HG03342 (cell line): ENCODE measurements around the gene HOXB3.

Experiments used
- ATAC-seq: cut with Tn5 transposase; IDR thresholded peaks from one replicate; pipeline ENCODE4 v1.9.1; 2021; ENCODE audit warnings: mild to moderate bottlenecking, moderate library complexity; ENCODE audit not compliant: unreplicated experiment

The HOXB3 gene

DNA sequence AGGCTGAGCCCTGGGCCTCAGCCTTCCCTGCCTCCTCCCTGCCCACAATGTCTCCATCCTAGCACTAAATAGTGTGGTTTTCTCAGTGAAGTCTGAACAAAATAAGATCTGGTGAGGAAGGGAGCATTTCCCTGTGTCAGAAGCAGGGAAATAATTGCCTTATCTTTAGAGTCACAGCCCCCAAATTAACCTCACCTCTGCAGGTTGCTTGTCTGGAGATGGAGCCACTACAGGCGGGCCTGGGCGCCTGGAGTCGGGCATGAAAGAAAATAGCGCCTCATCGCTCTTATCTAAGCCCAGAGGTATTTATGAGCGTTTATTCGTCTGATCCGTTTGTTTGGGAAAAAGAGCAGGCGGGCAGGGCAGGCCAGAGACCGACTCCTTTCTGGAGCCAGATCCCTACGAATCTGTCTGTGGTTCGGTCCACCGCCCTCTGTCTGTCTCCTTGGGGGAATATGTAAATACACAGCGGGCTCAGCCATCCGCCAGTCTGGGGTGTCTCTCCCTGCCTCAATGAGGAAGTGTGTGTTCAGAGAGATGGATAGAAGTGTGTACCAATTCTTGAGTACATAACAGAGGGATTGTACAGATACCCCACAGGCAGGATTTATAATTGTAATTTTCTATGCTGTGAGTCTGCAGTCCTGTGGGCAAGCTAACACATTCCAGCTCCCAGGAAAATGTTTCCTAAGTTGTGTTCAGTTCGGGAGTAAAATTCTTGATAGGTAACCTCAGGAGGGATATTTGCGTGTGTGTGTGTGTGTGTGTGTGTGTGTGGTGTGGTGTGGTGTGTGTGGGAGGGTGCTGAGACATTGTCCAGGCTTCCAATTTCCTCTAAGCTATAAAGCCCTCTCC, 10.4 kb upstream of the HOXB3 start:
- ATAC-seq: no peak

DNA sequence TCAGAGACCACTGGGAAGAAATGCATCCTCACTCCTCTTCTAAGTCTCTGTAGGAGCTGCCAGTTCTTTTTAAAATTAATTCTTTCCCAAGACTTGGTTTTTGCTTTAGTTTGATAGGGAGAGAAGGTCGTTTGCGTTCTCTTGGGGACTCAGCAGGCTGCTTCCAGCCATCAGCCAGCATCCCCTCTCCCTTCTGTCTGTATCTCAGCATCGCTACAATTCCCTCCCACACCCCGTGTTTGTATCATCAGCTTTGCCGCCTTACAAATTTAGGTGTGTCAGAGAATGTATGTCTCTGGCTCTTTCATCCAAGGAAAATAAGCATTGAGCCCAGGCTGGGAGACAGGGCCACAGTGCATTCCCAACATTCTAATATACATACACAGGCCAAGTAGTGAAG, 9.3 kb upstream of the HOXB3 start:
- ATAC-seq: no peak

DNA sequence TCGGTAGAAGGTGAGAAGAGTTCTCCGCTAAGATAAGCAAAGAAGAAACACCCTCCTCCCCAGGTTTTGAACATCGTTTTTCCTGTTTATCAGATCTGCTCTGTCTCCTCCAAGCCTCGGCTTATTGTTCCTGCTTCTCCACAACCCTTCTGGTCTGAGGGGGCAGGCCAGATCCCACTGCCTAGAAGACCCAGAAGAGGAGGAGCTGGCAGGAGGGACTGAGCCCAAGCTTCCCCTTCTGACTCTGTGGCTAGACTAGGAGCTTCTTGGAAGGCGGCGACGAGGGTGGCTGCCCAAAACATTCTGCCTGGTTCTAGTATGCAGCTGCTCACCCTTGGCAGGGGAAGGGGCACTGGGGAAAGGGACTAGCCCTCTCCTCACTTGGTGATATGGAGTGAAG, 8.7 kb upstream of the HOXB3 start:
- ATAC-seq: no peak

DNA sequence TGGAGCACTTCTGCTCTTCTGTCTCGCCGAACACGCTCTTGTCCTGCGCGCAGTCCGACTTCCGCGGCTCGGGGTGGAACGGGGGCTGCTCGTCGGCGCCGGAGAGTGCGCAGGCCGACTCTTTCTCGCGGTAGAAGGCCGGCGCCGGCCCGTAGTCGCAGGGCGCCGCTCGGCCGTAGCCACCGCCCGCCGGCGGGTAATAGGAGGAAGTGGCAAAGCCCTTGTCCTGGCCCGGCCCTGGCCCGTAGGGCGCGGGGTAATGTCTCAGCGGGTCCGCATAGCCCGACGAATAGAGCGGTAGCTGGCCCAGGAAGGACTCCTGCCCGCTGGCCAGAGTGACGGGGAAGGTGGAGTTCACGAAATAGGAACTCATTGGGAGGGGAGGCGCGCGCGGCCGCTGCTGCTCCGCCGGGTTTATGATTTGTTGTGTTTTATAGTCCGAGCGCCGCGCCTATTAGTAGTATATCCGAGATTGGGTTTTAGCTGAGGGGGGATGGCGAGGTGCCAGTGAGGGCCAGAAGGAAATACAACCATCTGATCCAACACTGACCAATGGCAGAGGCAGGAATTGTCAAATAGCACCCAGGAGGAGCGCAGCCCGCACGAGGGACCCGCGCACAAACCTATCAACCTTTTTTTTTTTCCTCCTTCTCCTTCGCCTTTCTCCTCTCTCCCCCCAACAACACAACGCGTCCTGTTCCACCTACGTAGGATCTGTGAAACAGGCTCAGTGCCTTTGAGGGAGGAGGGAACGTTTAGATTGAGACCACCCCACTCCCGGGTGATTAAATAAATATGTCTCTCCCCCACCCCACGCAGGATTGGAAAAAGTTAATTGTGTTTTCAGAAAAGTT, 8.0 kb upstream of the HOXB3 start:
- ATAC-seq: no peak

DNA sequence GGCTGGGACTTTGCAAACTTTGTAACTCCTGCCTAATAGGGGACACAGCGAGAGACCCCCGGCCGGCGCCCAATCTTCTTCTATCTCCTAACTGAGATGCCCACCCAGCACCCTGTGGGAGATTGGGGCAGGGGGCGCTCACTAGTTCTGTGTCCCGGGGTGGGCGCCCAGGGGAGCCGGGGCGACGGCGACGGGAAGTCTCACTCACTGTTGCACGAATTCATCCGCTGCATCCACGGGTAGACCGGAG, 7.4 kb upstream of the HOXB3 start:
- no peak for ATAC-seq

DNA sequence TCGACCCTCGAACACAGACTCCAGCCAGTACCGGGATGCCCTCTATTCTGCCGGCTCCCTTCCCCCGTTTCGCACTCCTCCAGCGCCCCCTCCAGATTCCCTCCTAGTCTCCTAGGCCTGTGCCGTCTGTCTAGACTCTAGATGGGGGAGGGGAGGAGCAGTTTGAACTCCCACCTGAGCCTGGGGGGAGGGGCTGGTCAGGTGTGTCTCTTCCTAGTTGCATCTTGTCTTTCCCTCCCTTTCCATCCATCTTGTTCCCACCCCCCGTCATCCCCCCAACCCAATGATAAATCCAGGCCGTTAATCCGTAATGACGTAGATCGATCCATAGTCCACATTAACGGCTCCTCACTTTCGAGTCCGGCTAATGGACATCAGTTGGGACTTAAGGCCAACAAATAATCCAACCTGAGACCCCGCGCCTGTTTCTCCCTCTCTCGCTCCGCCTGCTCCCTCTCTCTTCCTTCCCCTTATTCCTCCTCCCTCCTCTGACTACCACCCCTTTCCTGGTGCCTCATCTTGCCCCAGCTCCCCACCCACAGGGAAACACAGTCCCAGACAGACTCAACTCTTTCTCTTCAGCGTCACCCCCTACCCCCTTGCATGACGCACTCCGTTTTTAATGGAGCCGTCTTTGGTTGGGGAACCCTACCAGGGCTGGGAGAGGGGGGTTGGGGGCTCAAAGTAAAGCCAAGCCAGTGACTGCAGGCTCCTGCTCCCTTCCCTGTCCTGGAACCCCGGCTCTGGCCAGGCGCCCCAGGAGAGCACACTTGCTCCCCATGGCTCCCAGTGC, 6.9 kb upstream of the HOXB3 start:
- no peak for ATAC-seq

DNA sequence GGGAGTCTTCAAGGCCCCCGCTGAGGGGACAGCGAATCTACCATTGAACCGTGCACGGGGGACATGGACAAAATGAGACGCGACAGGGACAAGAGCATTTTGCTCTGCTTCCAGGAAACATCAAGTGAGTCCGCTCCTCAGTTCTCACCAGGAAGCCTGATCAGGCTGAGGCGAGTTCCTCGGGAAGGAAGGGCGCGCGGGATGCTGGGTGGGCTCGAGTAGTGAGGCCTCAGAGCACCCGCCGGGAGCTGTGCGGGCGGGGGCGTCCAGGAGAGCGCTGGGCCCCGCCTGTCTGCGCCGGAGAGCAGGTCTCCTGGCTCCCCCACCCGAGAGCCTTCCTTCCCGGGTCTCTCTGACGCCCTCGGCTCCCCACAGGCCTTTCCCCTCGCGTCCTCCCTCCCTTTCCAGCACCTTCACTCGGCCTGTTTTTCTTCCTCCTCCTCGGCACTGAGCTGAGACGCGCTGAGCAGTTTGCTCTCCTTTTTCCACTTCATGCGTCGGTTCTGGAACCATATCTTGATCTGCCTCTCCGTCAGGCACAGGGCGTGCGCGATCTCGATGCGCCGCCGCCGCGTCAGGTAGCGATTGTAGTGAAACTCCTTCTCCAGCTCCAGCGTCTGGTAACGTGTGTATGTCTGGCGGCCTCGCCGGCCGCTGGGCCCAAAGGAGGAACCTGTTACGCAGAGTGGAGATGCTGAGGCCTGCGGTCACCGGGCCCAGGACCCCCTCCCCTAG, 6.1 kb upstream of the HOXB3 start:
- ATAC-seq: no peak

DNA sequence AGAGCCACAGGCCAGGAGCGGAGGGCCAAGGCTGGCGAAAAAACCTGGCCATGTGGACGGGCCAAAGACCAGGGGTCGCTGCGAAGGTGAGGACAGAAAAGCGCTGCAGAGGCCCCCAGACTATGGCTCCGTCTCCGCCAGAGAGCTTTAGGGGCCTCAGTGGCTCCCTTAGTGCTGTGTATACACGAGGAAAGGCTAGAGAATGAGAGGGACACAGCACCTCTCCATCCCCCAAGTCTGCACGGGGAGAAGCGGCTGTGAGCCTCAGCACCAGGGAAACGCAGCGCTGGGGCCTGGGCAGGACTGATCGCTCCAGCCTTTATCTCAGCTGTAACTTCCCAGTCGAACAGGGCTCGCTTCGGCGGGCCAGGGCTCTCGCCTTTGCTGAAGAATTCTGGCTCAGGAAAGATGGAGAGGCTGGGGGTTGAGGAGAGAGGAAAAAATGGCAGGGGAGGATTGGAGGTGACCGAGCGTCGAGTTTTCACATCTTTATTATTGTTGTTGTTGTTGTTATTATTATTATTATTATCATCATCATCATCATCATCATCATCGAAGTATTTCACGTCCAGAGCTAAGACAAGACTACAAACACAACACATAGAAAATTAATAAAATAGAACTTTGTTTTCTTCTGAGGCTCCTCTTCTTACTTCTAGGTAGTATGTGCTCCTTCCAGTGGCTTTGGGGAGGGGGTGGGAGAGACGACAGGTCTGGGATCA, 5.4 kb upstream of the HOXB3 start:
- ATAC-seq: no peak

DNA sequence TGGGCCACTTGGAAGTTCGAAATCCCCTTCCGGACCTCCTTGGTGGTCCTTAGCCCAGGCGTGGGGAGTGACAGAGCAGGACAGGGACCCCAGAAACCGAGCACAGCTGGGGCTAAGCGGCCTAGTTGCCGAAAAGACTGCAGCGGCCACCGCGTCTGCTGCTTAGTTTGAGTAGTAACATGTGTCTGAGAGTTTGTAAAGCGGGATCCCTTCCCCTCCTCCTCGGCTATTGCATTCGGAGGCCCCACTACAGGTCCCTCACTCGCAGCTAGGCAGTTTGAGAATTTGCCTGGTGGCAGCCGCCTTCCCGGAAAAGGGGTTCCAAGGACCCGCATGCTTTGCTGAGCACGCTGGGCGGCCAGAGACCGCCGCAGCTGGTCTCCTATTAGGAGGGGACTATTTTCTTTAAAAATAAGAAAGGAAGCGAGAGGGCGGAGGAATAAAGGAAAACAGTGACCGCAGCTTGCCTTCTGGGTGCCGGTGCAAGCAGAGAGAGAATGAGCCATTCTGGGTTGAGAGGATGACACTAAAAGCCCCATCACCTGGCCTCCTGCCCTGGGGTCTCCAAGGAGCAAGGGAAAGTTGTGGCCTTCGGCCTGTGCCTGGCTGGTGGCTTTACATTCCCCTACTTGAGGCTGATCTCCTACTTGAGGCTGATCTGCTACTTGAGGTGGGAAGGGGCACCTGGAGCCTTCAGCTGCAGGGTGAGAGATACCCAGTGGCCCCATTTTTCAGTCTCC, 4.7 kb upstream of the HOXB3 start:
- no peak for ATAC-seq

DNA sequence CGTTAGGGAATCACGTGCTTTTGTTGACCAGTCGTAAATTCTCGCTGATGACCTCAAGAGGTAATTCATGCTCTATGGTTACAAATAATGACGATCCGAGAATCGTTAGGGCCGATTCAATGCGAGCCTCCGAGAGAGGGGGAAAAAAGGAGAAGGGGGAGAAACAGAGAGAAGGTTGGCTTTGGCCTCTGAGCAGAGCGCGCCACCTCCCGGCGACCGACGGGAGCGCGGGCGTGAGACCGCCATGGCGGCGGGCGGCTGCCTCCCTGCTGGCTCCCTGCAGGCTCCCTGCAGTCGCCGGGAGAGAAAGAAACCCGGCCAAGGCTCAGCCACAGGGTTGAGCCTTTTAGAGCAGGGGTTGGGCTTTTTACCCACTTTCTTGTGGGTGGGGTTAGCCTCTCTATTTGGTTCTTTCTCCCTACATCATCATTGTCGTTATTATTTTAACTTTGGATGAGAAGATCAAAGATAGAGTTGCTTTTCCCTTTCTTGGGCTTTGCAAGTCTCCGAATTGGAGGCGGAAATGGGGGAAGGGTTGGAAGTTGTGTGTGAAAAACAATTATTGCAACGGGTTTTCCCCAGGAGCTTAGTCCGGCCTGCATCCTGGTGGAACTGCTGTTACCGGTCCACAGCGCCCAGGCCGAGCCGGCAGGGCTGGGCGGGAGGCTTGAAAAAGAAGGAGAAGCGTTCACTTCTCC, 3.9 kb upstream of the HOXB3 start:
- ATAC-seq: no peak

DNA sequence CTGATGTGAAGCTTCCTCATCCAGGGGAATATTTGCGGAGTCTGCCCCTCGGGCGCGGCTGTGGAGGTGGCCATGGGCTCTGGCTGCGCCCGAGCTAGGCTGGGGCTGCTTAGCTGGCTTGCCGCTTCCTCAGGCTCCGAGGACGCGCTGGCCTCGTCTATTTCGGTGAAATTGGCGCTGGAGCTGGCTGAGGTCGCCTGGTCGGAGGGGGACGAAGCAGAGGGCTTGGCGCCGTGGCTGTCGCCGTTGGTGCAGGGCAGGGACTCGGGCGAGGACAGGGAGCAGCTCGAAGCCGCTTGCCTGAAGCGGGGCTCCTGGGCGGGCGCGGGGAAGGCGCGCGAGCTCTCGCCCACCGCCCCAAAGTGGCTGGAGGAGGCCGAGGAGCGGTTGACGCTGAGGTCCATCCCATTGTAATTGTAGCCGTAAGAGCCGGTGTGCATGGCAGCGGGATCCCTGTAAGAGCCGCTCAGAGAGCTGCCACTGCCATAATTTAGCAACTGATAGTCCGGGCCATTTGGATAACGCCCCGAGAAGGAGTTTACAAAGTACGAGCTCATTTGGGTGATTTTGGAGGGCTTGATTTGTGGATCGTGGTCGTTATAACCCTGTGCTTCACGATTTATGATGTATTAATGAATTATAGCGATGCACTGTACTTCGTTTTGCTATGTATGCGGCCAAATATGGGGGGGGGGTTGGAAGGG, 3.2 kb upstream of the HOXB3 start, which contains the start of gene HOXB5:
TSS of gene HOXB5 (minus strand) at position 654 of the 704 bp plus-strand sequence. CDS start at position 557, 97 bp downstream.
- no peak for ATAC-seq

DNA sequence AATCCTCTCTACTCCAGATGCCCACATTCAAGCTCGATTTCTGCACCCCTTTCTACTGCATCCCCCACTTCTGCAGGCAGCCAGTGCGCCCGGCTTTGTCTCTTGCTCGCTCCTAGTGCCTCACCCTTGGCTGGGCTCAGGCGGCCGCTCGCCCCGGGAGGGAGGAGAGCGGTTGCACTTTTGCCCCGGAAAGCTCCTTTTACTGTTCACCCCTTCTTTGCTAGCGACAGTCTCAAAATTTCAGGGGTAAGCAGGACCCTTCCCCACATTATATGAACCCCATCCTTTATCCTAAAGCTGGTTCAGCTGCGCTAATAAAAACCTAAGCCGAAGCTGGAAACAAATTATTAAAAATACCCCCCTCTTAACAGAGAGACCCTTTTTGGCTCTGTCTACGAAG, 2.5 kb upstream of the HOXB3 start:
- ATAC-seq: no peak

DNA sequence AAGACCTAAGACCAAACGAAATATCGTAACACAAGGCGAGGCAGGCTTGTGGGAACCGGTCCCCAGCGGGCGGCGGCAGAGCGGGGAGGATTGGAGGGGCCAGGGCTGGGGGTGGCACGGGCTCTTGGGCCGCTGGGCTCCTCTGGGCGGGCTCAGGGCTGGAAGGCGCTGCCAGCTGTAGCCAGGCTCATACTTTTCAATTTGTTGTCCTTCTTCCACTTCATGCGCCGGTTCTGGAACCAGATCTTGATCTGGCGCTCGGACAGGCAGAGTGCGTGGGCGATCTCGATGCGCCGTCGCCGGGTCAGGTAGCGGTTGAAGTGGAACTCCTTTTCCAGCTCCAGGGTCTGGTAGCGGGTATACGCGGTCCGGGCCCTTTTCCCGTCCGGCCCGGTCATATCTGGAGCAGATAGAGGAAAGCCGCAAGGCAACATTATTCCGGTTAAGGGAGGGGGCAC, 2.0 kb upstream of the HOXB3 start:
- ATAC-seq: no peak

DNA sequence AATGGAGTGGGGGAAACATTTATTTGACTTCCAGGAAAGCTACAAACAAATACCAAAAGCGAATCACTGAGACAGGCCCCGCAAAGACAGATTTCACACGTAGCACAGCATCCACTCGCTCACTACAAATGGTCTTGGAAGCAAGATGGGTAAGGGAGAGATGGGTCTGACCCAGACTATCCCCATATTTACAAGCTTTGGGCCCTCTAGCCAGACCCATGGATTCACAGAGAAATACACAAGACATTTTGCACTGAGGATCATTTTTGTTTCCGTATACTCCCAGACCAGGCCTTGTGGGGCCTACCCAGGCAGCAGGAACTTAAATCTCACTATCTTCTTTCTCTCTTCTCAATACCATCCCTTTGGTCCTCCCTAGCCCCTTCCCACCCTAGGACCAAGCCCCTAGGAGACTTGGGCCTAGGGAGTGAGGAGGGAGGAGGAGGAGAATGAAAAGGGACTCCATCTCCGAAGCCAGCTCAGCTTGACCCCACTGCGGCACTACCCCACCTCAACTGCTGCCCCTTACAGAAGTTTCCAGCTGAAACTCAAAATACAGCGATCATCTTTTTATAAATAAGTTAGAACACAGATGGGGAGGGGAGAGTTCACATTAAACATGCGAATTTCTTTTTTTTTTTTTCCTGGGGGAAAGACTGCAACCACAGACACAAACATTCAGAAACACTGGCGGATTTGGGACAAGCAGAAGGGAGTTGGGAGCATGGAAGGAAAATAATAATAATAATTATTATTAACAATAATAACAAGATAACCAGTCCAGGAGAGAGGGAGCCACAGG, 1.4 kb upstream of the HOXB3 start:
- no peak for ATAC-seq

DNA sequence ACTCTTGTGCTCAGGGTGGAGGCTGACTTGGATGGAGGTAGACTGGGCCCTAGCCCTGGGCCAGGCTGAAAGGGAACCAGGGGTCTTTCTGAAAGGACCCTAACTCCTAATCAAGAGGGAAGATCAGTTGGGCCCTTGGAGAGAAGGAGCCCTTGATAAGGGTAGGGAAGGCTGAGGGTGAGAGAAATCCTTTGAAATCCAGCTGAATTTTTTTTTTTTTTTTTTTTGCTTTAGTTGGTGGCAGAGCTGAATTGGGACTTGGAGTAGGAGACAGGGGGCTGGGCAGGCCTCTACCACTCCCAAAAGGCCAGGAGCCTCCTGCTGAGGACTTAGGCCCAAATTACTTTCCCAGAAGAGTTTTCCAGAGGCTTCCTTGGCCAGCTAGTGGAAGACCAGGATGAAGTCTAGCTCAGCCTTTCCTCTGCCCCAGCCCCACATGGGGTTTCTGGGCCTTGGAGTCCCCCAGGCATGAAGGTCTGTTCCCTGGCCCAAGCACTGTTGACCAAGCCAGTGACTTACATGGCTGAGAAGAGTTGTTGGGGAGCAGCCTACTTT, 643 bp upstream of the HOXB3 start:
- ATAC-seq: no peak

DNA sequence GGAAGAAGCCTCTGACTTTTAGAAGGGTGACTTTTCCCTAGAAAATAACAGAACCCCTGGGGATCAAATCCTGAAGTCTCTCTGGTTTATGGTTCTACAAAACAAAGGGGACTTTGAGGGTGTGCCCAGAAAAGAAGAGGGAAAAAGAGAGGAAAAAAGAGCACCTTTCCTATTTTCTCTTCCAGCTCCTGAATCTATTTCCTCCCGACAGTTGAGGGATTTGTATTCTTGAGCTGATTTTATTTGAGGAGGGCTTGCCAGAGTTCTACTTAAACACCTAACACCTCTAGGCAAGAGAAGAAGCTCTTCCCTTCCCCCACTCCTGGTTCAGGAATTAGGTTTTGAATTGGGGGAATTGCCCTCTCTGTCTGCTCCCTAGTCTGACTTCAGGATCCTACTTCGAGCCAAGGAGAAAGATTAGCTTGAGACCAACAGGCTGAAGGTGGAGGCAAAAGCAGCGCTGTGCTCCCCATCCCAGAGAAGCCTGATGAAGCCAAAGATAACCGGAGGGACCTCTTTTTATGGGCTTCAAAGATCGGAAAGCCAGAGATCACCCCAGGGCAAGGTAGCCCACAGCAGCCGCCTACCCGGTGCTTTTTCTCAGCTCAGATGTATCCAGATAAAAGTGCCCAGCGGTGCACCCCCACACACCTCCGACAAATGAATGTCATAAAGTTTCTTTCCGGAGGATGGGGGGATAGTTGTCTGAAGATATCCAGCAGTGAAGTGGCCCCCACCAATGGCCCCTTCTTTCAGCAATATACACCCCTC, 796 bp downstream of the HOXB3 start:
- no peak for ATAC-seq
